Measurements from ENCODE around the gene NHSL1.
"Not testable (repeated sequence)": the region's sequence is repeated elsewhere in the genome, so short reads cannot be mapped to it uniquely, and the experiment has no call there.

The NHSL1 gene

GRCh38 chr6:138428944-138429598 lies 70.2 kb downstream of the NHSL1 start:
- no peak for DNase-seq

- DNase-seq: no peak
These were observed 71.6 kb downstream of the NHSL1 start for GRCh38 chr6:138427701-138428100.

GRCh38 chr6:138426500-138427123 lies 72.7 kb downstream of the NHSL1 start:
- no peak for DNase-seq

GRCh38 chr6:138425256-138425655 lies 74.0 kb downstream of the NHSL1 start:
- DNase-seq: not testable (repeated sequence)

- DNase-seq: no peak
These were observed 75.0 kb downstream of the NHSL1 start for GRCh38 chr6:138424004-138424904.

GRCh38 chr6:138422861-138423260 lies 76.4 kb downstream of the NHSL1 start:
- DNase-seq: no peak

- no peak for DNase-seq
These were observed 77.7 kb downstream of the NHSL1 start for GRCh38 chr6:138421608-138422007.

- DNase-seq: no peak
These were observed 78.2 kb downstream of the NHSL1 start for GRCh38 chr6:138421089-138421488.

- no peak for DNase-seq
These were observed 78.9 kb downstream of the NHSL1 start for GRCh38 chr6:138420356-138420755.

- no peak for DNase-seq
These were observed 79.5 kb downstream of the NHSL1 start for GRCh38 chr6:138419766-138420165.

- no peak for DNase-seq
These were observed 81.1 kb downstream of the NHSL1 start for GRCh38 chr6:138418118-138418742.

GRCh38 chr6:138417493-138418117 lies 81.7 kb downstream of the NHSL1 start:
- DNase-seq: no peak

- no peak for DNase-seq
These were observed 83.1 kb downstream of the NHSL1 start for GRCh38 chr6:138416206-138416605.

- DNase-seq: peak in 11 of 56 donors; percentile 5 to 51 (median 24)
These were observed 84.2 kb downstream of the NHSL1 start for GRCh38 chr6:138415125-138415524.

- DNase-seq: no peak
These were observed 88.1 kb downstream of the NHSL1 start for GRCh38 chr6:138410972-138411880.

GRCh38 chr6:138410048-138410735 lies 89.1 kb downstream of the NHSL1 start:
- no peak for DNase-seq

- DNase-seq: no peak
These were observed 92.9 kb downstream of the NHSL1 start for GRCh38 chr6:138406443-138406842.

GRCh38 chr6:138405816-138406413 lies 93.4 kb downstream of the NHSL1 start:
- DNase-seq: no peak

All from amygdala (tissue), 56 donors.